ENCODE measurements around the gene HPCAL1. TPM values are rescaled to one million over a fixed set of nuclear protein-coding genes. Genes with fewer than 3 reads are reported as not detected.

The HPCAL1 gene
- polyA plus RNA-seq, 3 donors = 82.1 to 99.5 (median 98.0) TPM

- H3K9me3 Mint-ChIP-seq = no peaks in the 10 kb centered on the region
- no peak for TF ChIP-seq CTCF (IDR thresholded peaks at IDR 0.05)
- peak overlapping the region in 1 of 2 donors; percentile 26 for H3K4me3 Mint-ChIP-seq
- H4K20me1 ChIP-seq (ENCODE audit: insufficient read depth, low read length) = peaks cover 74% of the 10 kb centered on the region
- H3K27ac ChIP-seq (ENCODE audit: low read depth in 1 of 2, low read length in 2 of 2) = peak overlapping the region in 1 of 2 donors; percentile 29
- intact Hi-C loops (cut with micrococcal nuclease) = no loop called here
- peak overlapping the region; percentile 16 for H3K4me2 ChIP-seq (replicated peaks; ENCODE audit: extremely low read depth, low read length, poor library complexity, severe bottlenecking)
- H3K9ac ChIP-seq (ENCODE audit: insufficient read depth, low read length, poor library complexity, severe bottlenecking) = no peak overlapping the region
- no peak overlapping the region for H2AFZ ChIP-seq (ENCODE audit: insufficient read depth, low read depth, low read length, poor library complexity, severe bottlenecking)
- H3K4me1 Mint-ChIP-seq = peaks cover 67% of the 10 kb centered on the region
- no peaks in the 10 kb centered on the region for H3K27me3 Mint-ChIP-seq (ENCODE audit: low read depth in 3 of 3)
- H3K27ac Mint-ChIP-seq = peak overlapping the region; percentile 47 to 87 (median 76)
- peaks cover 52% of the 10 kb centered on the region in 2 donors for H3K4me1 ChIP-seq (ENCODE audit: control insufficient read depth in 1 of 2, insufficient read depth in 2 of 2, low read length in 2 of 2)
- H3K79me2 ChIP-seq (ENCODE audit: insufficient read depth, low read length) = peaks cover 81% of the 10 kb centered on the region
- H3K9me3 ChIP-seq (replicated peaks in 1 of 2; ENCODE audit: control insufficient read depth in 1 of 2, insufficient read depth in 1 of 2, low read length in 2 of 2) = no peaks in the 10 kb centered on the region
- peak in 1 of 3 donors; percentile 24 for DNase-seq
- H3K27me3 ChIP-seq (ENCODE audit: control insufficient read depth in 2 of 2, insufficient read depth in 2 of 2, low read length in 2 of 2) = no peaks in the 10 kb centered on the region
- no peak overlapping the region for H3K4me3 ChIP-seq (replicated peaks in 1 of 3; ENCODE audit: low read depth in 2 of 3, low read length in 3 of 3)
- no peaks in the 10 kb centered on the region for H3K36me3 ChIP-seq (replicated peaks in 1 of 2; ENCODE audit: control insufficient read depth in 1 of 2, insufficient read depth in 2 of 2, low read length in 2 of 2)
- no CpG with 5 or more reads among the region's 3 CpGs for WGBS (ENCODE audit: insufficient coverage)
- H3K36me3 Mint-ChIP-seq = peaks cover 10 to 16% of the 10 kb centered on the region in 2 donors
These were observed 42.4 kb downstream of the HPCAL1 start for GRCh38 chr2:10345126-10345525.

GRCh38 chr2:10345813-10346212 is 43.1 kb downstream of the HPCAL1 start:
- Histone ChIP-seq H3K9ac (ENCODE audit: insufficient read depth, low read length, poor library complexity, severe bottlenecking) (no peak overlapping the region), H4K20me1 (ENCODE audit: insufficient read depth, low read length) (peaks cover 67% of the 10 kb centered on the region), H3K27me3 (ENCODE audit: control insufficient read depth in 2 of 2, insufficient read depth in 2 of 2, low read length in 2 of 2) (no peaks in the 10 kb centered on the region), H3K27ac (ENCODE audit: low read depth in 1 of 2, low read length in 2 of 2) (no peak overlapping the region), H3K79me2 (ENCODE audit: insufficient read depth, low read length) (peaks cover 75% of the 10 kb centered on the region), H3K9me3 (replicated peaks in 1 of 2; ENCODE audit: control insufficient read depth in 1 of 2, insufficient read depth in 1 of 2, low read length in 2 of 2) (no peaks in the 10 kb centered on the region), H3K4me3 (replicated peaks in 1 of 3; ENCODE audit: low read depth in 2 of 3, low read length in 3 of 3) (no peak overlapping the region), H3K36me3 (replicated peaks in 1 of 2; ENCODE audit: control insufficient read depth in 1 of 2, insufficient read depth in 2 of 2, low read length in 2 of 2) (no peaks in the 10 kb centered on the region), H3K4me2 (replicated peaks; ENCODE audit: extremely low read depth, low read length, poor library complexity, severe bottlenecking) (no peak overlapping the region), H2AFZ (ENCODE audit: insufficient read depth, low read depth, low read length, poor library complexity, severe bottlenecking) (no peak overlapping the region), H3K4me1 (ENCODE audit: control insufficient read depth in 1 of 2, insufficient read depth in 2 of 2, low read length in 2 of 2) (peaks cover 58 to 59% of the 10 kb centered on the region in 2 donors)
- Mint-ChIP-seq H3K27ac (peak overlapping the region in 4 of 7 donors; percentile 27 to 65 (median 38)), H3K4me1 (peaks cover 71% of the 10 kb centered on the region), H3K4me3 (no peak overlapping the region), H3K36me3 (peaks cover 10 to 16% of the 10 kb centered on the region in 2 donors), H3K27me3 (ENCODE audit: low read depth in 3 of 3) (no peaks in the 10 kb centered on the region), H3K9me3 (no peaks in the 10 kb centered on the region)
- WGBS (ENCODE audit: insufficient coverage) = no CpG with 5 or more reads among the region's 3 CpGs
- no peak for TF ChIP-seq CTCF (IDR thresholded peaks at IDR 0.05)
- intact Hi-C loops (cut with micrococcal nuclease) = no loop called here
- no peak for DNase-seq
